Right lobe of liver (tissue), 4 donors: ENCODE data around the gene OCRL.

ENCODE experiments used
- POLR2A ChIP-seq: fragments of 450-650 bp; IDR thresholded peaks from one replicate; pipeline ENCODE4 v1.6.1; 2017; ENCODE audit warnings: antibody characterized with exemption, mild to moderate bottlenecking
- TF ChIP-seq, protein P1 (sequence below), 4 donors: fragments of 200-600 bp in 3 of 4; fragments of 450-650 bp in 1 of 4; IDR thresholded peaks; one replicate each; pipeline versions ENCODE4 v1.5.1 to v1.8.0; 2016 to 2022; ENCODE audit warnings: antibody characterized with exemption in 4 of 4, mild to moderate bottlenecking in 2 of 4
- donor health status: DM: no; HTN: no; CAD: no.
- donor health status: DM: no; HTN: no; CAD: no.
- donor health status: DM: no; HTN: yes; CAD: no.

DNA sequence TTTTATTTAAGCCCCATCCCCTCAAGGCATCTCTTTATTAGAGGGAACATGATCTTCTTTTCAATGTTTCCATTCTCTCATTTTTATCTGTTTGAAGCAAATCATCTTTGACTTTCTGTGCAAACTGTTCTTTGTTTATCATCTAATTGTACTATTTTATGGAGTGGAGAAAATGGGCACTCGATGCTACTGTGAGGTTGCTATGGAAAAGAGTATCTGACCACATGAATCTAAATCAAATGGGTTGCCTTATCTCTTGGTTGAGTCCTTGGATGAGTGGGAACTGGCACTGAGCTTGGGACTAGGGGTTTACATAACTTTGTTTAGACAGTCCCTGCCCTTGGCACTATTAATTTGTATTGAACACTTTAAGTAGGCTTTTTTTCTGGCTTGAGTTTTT is 9.1 kb downstream of the OCRL start:
- TF ChIP-seq, protein P1, sequence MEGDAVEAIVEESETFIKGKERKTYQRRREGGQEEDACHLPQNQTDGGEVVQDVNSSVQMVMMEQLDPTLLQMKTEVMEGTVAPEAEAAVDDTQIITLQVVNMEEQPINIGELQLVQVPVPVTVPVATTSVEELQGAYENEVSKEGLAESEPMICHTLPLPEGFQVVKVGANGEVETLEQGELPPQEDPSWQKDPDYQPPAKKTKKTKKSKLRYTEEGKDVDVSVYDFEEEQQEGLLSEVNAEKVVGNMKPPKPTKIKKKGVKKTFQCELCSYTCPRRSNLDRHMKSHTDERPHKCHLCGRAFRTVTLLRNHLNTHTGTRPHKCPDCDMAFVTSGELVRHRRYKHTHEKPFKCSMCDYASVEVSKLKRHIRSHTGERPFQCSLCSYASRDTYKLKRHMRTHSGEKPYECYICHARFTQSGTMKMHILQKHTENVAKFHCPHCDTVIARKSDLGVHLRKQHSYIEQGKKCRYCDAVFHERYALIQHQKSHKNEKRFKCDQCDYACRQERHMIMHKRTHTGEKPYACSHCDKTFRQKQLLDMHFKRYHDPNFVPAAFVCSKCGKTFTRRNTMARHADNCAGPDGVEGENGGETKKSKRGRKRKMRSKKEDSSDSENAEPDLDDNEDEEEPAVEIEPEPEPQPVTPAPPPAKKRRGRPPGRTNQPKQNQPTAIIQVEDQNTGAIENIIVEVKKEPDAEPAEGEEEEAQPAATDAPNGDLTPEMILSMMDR (IDR thresholded peaks at IDR 0.05): no peak
- no peak for TF ChIP-seq POLR2A
